DMS79 (cell line): Measurements from ENCODE around the gene UHRF2.
"Not testable (repeated sequence)": the region's sequence is repeated elsewhere in the genome, so short reads cannot be mapped to it uniquely, and the experiment has no call there.

Experiments used
- DNase-seq: peaks from one replicate; lab custom pipeline; 2025; lab: John Stamatoyannopoulos, UW

UHRF2 gene

DNA sequence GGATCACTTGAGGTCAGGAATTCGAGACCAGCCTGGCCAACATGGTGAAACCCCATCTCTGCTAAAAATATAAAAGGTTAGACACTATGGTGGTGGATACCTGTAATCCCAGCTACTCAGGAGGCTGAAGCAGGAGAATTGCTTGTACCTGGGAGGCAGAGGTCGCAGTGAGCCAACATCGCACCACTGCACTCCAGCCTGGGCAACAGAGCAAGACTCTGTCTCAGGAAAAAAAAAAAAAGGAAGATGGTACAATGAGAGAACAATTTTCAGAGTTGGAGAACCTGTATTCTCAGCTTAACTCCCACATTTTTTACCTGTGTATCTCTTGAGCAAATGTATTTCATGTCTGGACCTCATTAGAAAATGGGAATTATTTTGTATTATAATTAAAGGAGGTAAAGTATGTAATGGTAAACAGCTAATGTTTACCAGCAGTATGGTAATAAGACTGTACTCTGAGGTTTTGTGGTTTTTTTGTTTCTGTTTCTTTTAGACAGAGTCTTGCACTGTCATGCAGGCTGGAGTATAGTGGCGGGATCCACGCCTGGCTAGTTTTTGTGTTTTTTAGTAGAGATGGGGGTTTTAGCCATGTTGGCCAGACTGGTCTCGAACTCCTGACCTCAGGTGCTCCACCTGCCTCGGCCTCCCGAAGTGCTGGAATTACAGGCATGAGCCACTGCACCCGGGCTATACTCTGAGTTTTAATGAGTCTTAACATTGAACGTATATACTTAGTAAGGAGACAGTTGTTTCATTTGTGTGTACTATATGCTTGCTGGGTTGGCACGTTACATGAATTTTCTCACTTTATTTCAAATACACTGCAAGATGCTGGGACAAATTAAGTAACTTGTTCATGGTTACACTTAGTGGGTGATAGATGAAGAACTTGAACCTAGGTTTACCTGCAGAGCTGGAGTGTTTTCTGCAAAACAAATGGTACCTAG, 16.2 kb downstream of the UHRF2 start:
- DNase-seq, result no peak

DNA sequence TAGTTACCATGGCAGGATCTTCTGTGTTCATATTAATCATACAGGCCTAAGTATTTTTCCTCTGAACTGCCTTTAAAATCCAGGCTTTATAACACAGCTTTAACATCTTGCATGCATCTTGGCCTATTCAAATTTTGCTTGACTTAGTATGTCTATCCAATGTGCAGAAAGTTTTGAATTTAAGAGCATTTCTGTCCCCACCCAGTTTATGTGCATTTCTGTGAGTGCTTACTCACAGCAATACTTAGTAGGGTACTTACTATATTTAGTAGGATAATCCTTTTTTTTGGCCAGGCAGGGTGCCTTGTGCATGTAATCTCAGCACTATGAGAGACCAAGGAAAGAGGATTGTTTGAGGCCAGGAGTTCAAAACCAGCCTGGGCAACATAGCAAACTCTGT, 18.0 kb downstream of the UHRF2 start:
- DNase-seq, result no peak

DNA sequence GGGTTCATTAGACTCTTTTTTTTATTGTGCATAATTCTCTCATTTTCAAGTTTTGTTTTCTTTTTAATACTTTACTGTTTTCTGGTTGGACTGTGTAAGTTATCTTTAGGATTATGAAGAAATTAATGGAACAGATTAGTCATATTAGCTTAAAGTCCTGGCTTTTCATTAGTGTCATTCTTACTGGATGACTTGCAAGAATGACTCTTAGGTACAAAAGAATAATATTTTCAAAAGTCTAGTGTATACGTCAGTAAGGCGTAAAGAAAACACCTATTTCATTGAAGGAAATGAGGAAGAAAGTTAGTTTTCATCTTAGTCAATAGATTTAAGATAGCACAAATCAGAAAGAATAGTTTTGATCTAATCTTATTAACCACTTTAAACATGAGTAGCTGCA, 20.4 kb downstream of the UHRF2 start:
- no peak for DNase-seq

DNA sequence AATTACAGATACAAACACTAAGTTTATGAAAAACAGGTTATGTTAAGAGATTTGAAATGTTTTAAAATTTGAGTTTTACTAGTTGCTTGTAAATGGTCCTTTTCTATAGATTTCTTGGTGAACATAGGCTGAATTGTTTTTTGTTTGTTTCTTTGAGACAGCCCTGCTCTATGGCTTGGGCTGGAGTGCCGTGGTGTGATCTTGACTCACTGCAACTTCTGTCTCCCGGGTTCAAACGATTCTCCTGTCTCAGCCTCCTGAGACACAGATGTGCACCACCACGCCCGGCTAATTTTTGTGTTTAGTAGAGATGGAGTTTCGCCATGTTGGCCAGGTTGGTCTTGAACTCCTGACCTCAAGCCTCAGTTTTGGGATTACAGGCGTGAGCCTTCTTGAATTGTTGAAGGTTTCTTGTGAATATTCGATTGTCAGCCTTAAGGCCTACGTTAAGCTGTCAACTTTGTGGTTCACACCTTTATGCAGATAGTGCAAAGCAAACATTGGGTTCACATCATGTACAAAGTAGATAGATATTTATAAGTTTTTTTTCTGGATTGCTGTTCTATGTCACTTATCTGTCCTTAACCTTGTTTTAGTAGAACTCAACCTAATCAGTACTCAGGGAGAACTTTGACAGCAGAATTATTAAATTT, 26.2 kb downstream of the UHRF2 start:
- DNase-seq, result no peak

DNA sequence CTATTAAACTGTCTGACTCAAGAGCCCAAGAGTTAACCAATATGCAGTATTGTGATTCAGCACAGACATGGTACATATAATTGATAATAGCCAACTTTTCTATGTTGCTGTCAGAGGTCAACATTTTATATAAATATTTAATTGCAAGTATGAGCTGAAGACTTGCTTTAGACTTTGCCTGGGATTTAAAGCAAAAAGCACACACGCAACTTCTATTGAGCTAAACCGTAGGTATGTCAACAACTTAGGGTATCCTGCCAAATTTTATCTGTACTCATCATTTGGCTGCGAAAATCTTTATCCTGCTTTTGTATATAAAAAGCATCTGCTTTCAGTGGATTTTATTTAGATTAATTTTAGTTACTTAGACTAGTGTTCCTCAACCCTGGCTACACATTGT, 27.4 kb downstream of the UHRF2 start:
- DNase-seq, result no peak

DNA sequence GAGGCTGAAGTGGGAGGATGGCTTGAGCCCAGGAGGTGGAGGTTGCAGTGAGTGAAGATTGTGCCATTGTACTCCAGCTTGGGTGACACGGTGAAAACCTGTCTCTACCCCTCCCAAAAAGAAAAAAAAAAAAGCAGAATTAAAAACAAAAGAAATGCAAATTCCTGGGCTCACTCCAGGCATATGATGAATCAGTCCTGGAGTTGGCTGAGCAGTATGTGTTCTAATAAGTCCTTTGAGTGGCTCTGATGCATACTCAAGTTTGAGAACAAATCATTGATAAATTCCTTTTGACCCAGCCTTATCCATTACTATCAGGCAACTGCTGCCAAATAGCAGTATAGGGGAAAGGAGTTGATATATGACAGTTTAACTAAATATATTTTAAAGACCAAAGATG, 28.3 kb downstream of the UHRF2 start:
- no peak for DNase-seq

DNA sequence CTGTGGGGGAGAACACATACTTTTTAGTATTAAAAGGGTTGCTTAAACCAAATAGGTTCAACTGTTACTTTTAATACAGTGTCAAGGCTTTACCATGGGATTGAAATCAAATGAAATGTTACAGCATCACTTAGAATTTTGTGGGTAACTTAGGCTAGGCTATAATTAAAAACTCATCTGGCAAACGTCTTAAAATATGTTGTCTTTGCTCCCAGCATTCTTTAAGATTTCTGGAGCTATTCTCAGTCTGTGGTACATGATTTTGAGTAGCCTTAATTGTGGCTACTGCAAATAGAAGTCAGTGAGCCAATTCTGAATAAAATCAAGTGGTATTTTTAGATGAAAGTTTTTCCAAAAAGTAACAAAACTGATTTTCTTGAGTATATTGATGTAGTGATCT, 30.7 kb downstream of the UHRF2 start:
- no peak for DNase-seq

DNA sequence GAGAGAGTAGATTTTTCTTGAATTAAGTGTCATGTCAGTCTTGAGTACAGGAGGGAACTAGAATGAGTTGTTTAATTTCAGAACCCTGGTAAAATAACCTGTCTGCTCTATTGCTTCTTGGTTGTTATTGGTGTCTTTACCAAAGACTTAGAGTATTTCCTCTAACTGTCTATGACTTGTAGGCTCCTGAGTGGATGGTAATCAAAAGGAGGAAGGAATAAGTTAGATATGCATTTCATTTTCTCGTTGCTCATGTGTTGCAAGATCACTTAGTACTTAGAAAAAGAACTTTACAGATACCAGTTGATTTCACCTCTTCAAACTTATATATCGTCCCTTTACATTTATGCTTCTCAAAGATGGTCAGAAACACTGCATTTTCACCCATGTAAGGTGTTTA, 31.1 kb downstream of the UHRF2 start:
- no peak for DNase-seq

DNA sequence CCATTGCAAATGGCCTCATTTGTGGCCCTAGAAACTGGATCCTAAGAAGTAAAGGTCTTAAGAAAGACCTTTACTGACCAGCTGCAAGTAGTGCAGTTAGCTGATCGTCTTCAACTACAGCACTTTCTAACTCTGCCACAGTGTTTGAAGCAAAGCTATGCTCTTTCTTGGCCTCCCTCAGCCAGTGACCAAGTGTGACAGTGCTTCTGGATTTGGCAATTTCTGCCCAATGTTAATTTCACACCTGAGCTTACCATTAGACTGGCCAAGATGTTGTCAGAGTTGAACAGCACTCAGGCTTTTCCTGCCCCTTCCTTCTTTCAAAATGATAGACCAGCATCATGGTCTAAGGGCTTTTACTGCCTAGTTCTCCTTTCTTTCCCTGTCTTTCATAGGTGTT, 36.1 kb downstream of the UHRF2 start:
- DNase-seq, result no peak

DNA sequence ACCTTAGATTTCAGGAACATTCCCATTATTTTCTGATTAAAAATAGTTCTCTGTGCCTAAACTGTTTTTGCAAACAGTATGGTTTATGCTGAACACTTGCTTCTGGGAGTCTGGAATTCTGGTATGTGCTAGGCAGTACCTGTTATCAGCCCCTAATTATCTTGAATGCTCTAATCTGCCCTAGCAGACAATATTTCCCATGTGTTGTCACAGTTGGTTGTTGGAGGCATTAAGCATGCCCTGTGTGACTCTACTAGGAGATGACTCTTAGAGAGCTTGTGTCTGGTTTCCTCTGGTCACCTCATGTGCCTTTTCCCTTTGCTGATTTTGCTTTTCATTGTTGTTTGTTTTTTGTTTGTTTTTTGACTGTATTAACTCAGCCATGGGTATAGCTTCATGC, 36.6 kb downstream of the UHRF2 start:
- DNase-seq, result no peak

DNA sequence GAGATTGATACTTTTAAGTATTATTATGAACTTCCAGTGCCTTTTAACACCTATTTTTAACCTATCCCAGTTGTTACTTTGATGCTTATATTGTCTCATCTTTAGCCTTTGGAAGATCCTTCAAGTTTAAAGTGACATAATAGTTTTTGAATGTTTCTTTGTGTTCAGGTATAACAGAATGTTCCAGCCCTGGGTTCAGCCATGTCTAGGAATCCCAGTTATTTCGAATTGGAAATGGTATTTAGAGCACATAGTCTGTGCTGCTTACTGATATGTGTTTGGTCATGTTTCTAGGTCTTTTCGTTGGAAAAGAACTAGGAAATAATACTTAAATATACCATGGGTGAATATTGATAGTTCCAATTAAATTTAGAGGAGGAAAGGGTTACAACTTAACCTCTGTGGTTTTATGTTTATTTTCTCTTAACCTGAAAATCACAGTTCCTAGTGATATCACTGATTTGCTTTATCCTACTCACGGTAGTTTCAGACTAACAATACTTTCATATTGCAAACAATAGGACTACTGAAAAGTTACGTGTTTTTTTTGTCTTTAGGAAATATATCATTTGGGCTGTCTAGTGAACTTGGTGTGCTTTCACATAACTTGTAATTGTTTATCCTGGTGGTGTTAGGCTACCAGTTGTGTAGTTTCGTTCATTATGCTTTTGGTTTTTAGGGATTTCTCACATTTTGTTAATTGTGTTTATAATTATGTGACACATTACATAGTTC, 37.8 kb downstream of the UHRF2 start:
- no peak for DNase-seq

DNA sequence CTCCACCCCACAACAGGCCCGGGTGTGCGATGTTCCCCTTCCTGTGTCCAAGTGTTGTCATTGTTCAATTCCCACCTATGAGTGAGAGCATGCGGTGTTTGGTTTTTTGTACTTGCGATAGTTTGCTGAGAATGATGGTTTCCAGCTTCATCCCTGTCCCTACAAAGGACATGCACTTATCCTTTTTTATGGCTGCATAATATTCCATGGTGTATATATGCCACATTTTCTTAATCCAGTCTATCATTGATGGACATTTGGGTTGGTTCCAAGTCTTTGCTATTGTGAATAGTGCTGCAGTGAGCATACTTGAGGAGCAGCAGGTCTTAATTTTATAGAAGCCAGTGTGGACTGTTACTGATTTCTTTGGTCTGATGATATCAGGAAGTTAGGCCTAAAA, 42.3 kb downstream of the UHRF2 start:
- not testable (repeated sequence) for DNase-seq

DNA sequence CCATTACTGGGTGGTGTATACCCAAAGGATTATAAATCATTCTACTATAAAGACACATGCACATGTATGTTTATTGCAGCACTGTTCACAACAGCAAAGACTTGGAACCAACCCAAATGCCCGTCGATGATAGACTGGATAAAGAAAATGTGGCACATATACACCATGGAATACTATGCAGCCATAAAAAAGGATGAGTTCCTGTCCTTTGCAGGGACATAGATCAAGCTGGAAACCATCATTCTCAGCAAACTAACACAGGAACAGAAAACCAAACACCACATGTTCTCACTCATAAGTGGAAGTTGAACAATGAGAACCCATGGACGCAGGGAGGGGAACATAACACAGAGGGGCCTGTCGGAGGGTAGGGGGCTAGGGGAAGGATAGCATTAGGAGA, 45.7 kb downstream of the UHRF2 start:
- DNase-seq, result not testable (repeated sequence)

DNA sequence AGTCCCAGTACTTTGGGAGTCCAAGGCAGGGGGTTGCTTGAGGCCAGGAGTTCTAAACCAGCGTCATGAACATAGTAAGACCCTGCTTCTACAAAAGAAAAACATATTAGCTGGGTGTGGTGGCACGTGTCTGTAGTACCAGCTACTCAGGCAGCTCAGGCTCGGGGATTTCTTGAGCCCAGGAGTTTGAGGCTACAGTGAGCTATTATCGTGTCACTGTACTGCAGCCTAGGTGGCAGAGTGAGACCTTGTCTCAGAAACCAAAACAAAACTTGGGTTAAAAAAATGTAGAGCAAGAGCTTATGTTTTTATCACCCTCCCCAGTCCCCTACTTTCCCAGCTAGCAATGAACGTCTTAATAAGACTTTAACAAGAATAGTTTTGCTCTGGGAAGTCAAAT, 46.7 kb downstream of the UHRF2 start:
- no peak for DNase-seq

DNA sequence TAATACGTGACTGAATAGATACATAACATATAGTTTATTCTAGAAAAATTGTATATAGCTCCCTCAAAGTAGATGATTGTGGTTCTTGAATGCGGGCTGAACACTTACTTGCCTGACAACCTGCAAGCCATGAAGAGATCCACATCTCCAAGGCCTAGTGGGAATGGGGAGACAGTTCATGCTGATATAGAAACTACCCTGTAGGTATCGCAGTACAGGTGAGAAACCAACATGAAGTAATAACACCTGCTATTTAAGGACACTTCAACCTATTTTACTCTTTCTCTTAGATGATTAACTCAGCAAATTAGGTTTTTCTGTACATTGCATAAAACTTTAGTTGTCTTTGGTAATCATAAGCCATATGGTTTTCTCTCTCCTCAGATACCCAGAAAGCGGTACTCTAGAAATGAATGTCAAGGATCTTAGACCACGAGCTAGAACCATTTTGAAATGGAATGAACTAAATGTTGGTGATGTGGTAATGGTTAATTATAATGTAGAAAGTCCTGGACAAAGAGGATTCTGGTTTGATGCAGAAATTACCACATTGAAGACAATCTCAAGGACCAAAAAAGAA, 47.3 kb downstream of the UHRF2 start:
- DNase-seq, result no peak

DNA sequence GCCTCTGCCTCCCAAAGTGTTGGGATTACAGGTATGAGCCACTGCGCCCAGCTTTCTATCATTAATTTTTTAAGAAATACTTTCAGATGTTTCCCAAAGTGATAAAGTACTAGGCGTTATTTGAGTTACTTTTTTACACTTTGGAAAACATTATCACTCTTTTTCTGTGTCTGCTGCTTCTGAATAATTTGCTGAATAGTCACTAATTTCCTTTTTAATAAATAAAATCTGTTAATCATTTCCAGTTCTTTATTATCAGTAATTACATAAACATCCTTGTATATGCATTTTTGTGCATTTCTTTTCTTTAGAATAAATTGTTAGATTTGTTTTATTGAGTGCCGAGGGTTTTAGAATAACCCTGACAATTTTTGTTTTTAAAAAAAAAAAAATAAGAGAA, 48.6 kb downstream of the UHRF2 start:
- no peak for DNase-seq

DNA sequence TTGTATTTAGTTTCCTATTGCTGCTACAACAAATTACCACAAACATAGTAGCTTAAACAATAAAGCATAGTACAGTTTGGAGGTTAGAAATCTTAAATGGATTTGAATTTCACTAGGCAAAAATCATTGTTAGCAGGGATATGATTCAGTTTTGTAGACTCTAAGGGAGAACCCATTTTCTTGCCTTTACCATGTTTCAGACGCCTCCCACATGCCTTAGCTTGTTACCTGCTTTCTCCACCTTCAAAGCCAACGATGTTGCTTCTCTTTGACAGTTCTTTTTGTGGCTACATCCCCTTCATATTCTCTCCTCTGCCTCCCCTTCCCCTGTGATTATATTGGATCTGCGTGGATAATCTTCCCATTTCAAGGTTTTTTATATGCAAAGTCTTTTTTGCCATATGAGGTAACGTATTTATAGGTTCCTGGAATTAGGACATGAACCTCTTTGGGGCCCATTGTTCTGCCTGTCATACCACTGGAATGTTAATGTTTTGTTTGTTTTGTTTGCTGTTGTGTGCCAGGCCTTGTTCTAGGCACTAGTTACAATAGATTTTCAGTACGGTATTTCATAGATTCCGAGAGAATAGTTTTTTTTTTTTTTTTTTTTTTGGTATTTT, 54.1 kb downstream of the UHRF2 start:
- no peak for DNase-seq

DNA sequence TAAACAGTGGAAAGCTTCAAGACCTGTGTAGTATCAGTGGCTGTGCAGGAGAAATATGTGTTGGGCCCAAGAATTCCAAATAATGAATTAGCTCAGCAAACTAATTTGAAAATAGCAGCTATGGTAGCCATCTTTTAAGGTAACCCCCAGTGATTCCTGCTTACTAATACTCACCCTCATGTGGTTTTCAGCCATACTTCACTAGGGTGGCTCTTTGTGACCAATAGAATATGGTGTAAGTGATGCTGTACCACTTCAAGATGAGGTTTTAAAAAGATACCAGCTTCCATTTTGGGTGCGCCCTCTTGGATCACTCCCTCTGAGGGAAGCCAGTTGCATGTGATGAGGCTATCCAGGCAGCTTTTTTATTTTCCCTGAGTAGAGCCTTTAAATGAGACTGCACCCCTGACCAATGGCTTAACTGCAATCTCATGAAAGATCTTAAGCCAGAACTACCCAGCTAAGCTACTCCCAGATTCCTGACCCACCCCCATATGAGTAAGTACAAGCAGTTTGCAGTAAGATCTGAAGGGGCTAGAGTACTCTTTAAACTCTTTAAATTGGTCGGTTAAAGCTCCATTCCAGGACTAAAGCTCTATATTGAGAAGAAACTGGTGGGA, 58.3 kb downstream of the UHRF2 start:
- DNase-seq, result no peak

DNA sequence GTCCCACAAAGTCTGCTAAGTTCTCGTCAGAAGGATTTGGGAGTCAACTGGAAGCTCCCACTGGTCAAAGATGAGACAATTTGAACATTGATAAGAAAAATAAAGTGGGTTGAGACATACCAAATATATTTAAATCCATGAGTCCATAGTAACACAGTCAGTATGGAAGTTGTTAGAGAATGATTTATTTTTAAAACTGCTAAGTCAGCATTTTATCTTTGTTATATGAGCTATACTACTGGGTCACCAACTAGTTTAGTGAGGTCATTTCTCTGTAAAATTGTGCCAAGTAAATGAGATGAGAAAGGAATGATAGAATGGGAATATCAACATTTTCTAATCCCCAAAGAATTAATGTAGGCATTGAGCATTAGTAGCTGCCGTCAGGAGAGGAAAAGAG, 60.2 kb downstream of the UHRF2 start:
- no peak for DNase-seq

DNA sequence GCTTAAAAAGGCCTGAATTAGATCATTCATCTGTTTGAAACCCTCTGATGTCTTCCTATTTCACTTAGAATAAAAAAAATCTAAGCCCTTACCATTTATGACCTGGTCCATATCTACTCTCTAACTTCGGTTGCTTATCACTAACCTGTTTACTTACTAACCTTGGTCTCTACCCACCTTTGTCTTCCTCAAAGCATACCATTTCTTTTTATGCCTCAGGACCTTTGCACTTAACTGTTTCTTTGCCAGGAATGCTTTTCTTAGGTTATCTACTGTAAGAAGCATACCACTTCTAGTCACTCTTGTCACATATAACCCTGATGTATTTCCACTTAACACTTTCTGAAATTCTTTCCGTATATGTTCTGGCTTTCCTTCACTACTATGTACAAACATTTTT, 67.0 kb downstream of the UHRF2 start:
- DNase-seq, result no peak

DNA sequence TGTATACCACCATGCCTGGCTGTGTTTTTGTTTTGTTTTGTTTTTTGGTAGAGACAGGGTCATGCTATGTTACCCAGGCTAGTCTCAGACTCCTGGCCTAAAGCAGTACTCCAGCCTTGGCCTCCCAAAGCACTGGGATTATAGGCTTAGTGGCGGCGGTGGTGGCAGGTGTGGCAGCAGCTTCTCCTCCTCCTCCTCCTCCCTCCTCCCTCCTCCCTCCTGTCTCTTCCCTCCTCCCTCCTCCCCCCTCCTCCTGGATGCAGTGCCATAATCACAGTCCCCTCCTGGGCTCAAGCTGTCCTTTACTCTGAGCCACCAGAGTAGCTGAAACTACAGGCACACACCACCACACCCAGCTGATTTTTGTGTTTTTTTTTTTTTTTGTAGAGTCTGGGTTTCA, 71.2 kb downstream of the UHRF2 start:
- DNase-seq, result no peak

DNA sequence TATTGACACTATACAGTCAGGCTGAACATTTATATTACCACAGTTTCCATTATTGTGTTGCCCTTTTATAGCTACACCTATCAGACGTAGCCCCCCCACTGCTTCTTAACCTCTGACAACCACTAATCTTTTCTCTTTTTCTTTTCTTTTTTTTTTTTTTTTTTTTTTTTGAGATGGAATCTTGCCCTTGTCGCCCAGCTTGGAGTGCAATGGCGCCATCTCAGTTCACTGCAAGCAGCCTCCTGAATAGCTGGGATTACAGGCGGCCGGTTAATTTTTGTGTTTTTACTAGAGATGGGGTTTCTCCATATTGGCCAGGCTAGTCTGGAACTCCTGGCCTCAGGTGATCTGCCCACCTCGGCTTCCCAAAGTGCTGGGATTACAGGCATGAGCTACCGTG, 75.4 kb downstream of the UHRF2 start:
- no peak for DNase-seq
